ENCODE results near the gene ABCA2. TPM values are rescaled to one million over a fixed set of nuclear protein-coding genes. Genes with fewer than 3 reads are reported as not detected.

ABCA2 gene
- total RNA-seq, 2 donors from 2014 or later, result 120 to 131 TPM

- DNase-seq, result no peak
- no peak overlapping the region for H3K27ac Mint-ChIP-seq
- peaks cover 3% of the 10 kb centered on the region for H3K4me1 Mint-ChIP-seq
- no peaks in the 10 kb centered on the region for H3K9me3 ChIP-seq (ENCODE audit: control insufficient read depth, low read length, poor library complexity, severe bottlenecking)
- H3K27me3 Mint-ChIP-seq, result no peaks in the 10 kb centered on the region
- no peak for ATAC-seq
- H3K36me3 Mint-ChIP-seq (ENCODE audit: low read depth), result peaks cover 5% of the 10 kb centered on the region
- no peak overlapping the region for H3K4me3 Mint-ChIP-seq
These were observed 11.6 kb downstream of the ABCA2 start for GRCh38 chr9:137016436-137016835.

- no peak overlapping the region for H3K27ac Mint-ChIP-seq
- no peaks in the 10 kb centered on the region for H3K27me3 Mint-ChIP-seq
- no peak for DNase-seq
- H3K36me3 Mint-ChIP-seq (ENCODE audit: low read depth), result peaks cover 7% of the 10 kb centered on the region
- H3K4me1 Mint-ChIP-seq, result peaks cover 3% of the 10 kb centered on the region
- ATAC-seq, result no peak
- H3K4me3 Mint-ChIP-seq, result no peak overlapping the region
- H3K9me3 ChIP-seq (ENCODE audit: control insufficient read depth, low read length, poor library complexity, severe bottlenecking), result no peaks in the 10 kb centered on the region
These were observed 12.1 kb downstream of the ABCA2 start for GRCh38 chr9:137015976-137016375.

GRCh38 chr9:137015540-137015930 lies 12.5 kb downstream of the ABCA2 start:
- H3K36me3 Mint-ChIP-seq (ENCODE audit: low read depth), result peaks cover 7% of the 10 kb centered on the region
- DNase-seq (no peak), ATAC-seq (no peak)
- H3K9me3 ChIP-seq (ENCODE audit: control insufficient read depth, low read length, poor library complexity, severe bottlenecking), result no peaks in the 10 kb centered on the region
- H3K4me1 Mint-ChIP-seq, result peaks cover 3% of the 10 kb centered on the region
- H3K4me3 Mint-ChIP-seq, result no peak overlapping the region
- no peak overlapping the region for H3K27ac Mint-ChIP-seq
- no peaks in the 10 kb centered on the region for H3K27me3 Mint-ChIP-seq

GRCh38 chr9:137014776-137015539 lies 13.1 kb downstream of the ABCA2 start:
- peaks cover 7% of the 10 kb centered on the region for H3K36me3 Mint-ChIP-seq (ENCODE audit: low read depth)
- H3K4me3 Mint-ChIP-seq, result no peak overlapping the region
- peaks cover 3% of the 10 kb centered on the region for H3K4me1 Mint-ChIP-seq
- DNase-seq (no peak), ATAC-seq (no peak)
- H3K27me3 Mint-ChIP-seq, result no peaks in the 10 kb centered on the region
- H3K9me3 ChIP-seq (ENCODE audit: control insufficient read depth, low read length, poor library complexity, severe bottlenecking), result no peaks in the 10 kb centered on the region
- no peak overlapping the region for H3K27ac Mint-ChIP-seq

- peaks cover 7% of the 10 kb centered on the region for H3K36me3 Mint-ChIP-seq (ENCODE audit: low read depth)
- no peaks in the 10 kb centered on the region for H3K4me1 Mint-ChIP-seq
These were observed 13.9 kb downstream of the ABCA2 start for GRCh38 chr9:137014166-137014565.

GRCh38 chr9:137013571-137013940 lies 14.5 kb downstream of the ABCA2 start:
- Mint-ChIP-seq H3K4me1 (no peaks in the 10 kb centered on the region), H3K4me3 (no peak overlapping the region), H3K36me3 (ENCODE audit: low read depth) (peaks cover 7% of the 10 kb centered on the region), H3K27ac (no peak overlapping the region), H3K27me3 (no peaks in the 10 kb centered on the region)
- DNase-seq (no peak), ATAC-seq (no peak)
- H3K9me3 ChIP-seq (ENCODE audit: control insufficient read depth, low read length, poor library complexity, severe bottlenecking), result no peaks in the 10 kb centered on the region

More at GRCh38 chr9:137014166-137014565, 13.9 kb downstream of the ABCA2 start:
- no peaks in the 10 kb centered on the region for H3K9me3 ChIP-seq (ENCODE audit: control insufficient read depth, low read length, poor library complexity, severe bottlenecking)
- DNase-seq (no peak), ATAC-seq (no peak)
- H3K4me3 Mint-ChIP-seq, result no peak overlapping the region
- H3K27ac Mint-ChIP-seq, result no peak overlapping the region
- H3K27me3 Mint-ChIP-seq, result no peaks in the 10 kb centered on the region

- no peaks in the 10 kb centered on the region for H3K27me3 Mint-ChIP-seq
- peaks cover 7% of the 10 kb centered on the region for H3K36me3 Mint-ChIP-seq (ENCODE audit: low read depth)
- H3K9me3 ChIP-seq (ENCODE audit: control insufficient read depth, low read length, poor library complexity, severe bottlenecking), result no peaks in the 10 kb centered on the region
- H3K4me1 Mint-ChIP-seq, result no peaks in the 10 kb centered on the region
- no peak overlapping the region for H3K4me3 Mint-ChIP-seq
- H3K27ac Mint-ChIP-seq, result no peak overlapping the region
- ATAC-seq (no peak), DNase-seq (no peak)
These were observed 15.1 kb downstream of the ABCA2 start for GRCh38 chr9:137012694-137013570.

- H3K36me3 Mint-ChIP-seq (ENCODE audit: low read depth), result peaks cover 7% of the 10 kb centered on the region
- no peak for ATAC-seq
- no peaks in the 10 kb centered on the region for H3K27me3 Mint-ChIP-seq
These were observed 15.9 kb downstream of the ABCA2 start for GRCh38 chr9:137011907-137012675.

GRCh38 chr9:137011156-137011555 lies 16.9 kb downstream of the ABCA2 start:
- Mint-ChIP-seq H3K4me1 (no peaks in the 10 kb centered on the region), H3K36me3 (ENCODE audit: low read depth) (peaks cover 3% of the 10 kb centered on the region), H3K27me3 (no peaks in the 10 kb centered on the region), H3K4me3 (no peak overlapping the region), H3K27ac (no peak overlapping the region)
- no peak for DNase-seq
- no peak for ATAC-seq
- no peaks in the 10 kb centered on the region for H3K9me3 ChIP-seq (ENCODE audit: control insufficient read depth, low read length, poor library complexity, severe bottlenecking)

More at GRCh38 chr9:137011907-137012675, 15.9 kb downstream of the ABCA2 start:
- Mint-ChIP-seq H3K4me1 (no peaks in the 10 kb centered on the region), H3K4me3 (no peak overlapping the region), H3K27ac (no peak overlapping the region)
- no peak for DNase-seq
- no peaks in the 10 kb centered on the region for H3K9me3 ChIP-seq (ENCODE audit: control insufficient read depth, low read length, poor library complexity, severe bottlenecking)

GRCh38 chr9:137009938-137010732 lies 17.9 kb downstream of the ABCA2 start:
- Mint-ChIP-seq H3K27me3 (no peaks in the 10 kb centered on the region), H3K36me3 (ENCODE audit: low read depth) (peaks cover 3% of the 10 kb centered on the region), H3K4me1 (no peaks in the 10 kb centered on the region), H3K27ac (no peak overlapping the region), H3K4me3 (no peak overlapping the region)
- H3K9me3 ChIP-seq (ENCODE audit: control insufficient read depth, low read length, poor library complexity, severe bottlenecking), result no peaks in the 10 kb centered on the region
- ATAC-seq, result no peak
- DNase-seq, result no peak

GRCh38 chr9:137009217-137009616 lies 18.8 kb downstream of the ABCA2 start:
- H3K9me3 ChIP-seq (ENCODE audit: control insufficient read depth, low read length, poor library complexity, severe bottlenecking), result no peaks in the 10 kb centered on the region
- Mint-ChIP-seq H3K4me3 (no peak overlapping the region), H3K4me1 (peaks cover 4% of the 10 kb centered on the region), H3K27ac (no peak overlapping the region), H3K27me3 (no peaks in the 10 kb centered on the region), H3K36me3 (ENCODE audit: low read depth) (peaks cover 3% of the 10 kb centered on the region)
- DNase-seq (no peak), ATAC-seq (no peak)

- H3K9me3 ChIP-seq (ENCODE audit: control insufficient read depth, low read length, poor library complexity, severe bottlenecking), result no peaks in the 10 kb centered on the region
- Mint-ChIP-seq H3K27me3 (no peaks in the 10 kb centered on the region), H3K27ac (no peak overlapping the region), H3K4me1 (peaks cover 4% of the 10 kb centered on the region), H3K4me3 (no peak overlapping the region), H3K36me3 (ENCODE audit: low read depth) (peaks cover 3% of the 10 kb centered on the region)
- no peak for ATAC-seq
- no peak for DNase-seq
These were observed 19.7 kb downstream of the ABCA2 start for GRCh38 chr9:137008312-137008711.
